ENCODE measurements around the gene KCNQ1OT1. TPM values are rescaled to one million over a fixed set of nuclear protein-coding genes. Genes with fewer than 3 reads are reported as not detected.

KCNQ1OT1 gene
- total RNA-seq, 1 donor from 2014 or later = 3.9 TPM

- Mint-ChIP-seq H3K27me3 (ENCODE audit: unreplicated experiment) (no peaks in the 10 kb centered on the region), H3K4me3 (ENCODE audit: unreplicated experiment) (no peak overlapping the region), H3K4me1 (ENCODE audit: unreplicated experiment) (peaks cover 9% of the 10 kb centered on the region), H3K27ac (ENCODE audit: unreplicated experiment) (no peak overlapping the region), H3K36me3 (ENCODE audit: unreplicated experiment) (no peaks in the 10 kb centered on the region), H3K9me3 (ENCODE audit: unreplicated experiment) (no peaks in the 10 kb centered on the region)
- TF ChIP-seq CTCF (IDR thresholded peaks at IDR 0.05) = no peak
- no peak for DNase-seq (ENCODE audit: extremely low spot score, unreplicated experiment)
Measured at GRCh38 chr11:2735053-2735589, 35.3 kb upstream of the KCNQ1OT1 start.

- DNase-seq (ENCODE audit: extremely low spot score, unreplicated experiment) = no peak
- no peaks in the 10 kb centered on the region for H3K9me3 Mint-ChIP-seq (ENCODE audit: unreplicated experiment)
- peaks cover 9% of the 10 kb centered on the region for H3K4me1 Mint-ChIP-seq (ENCODE audit: unreplicated experiment)
- TF ChIP-seq CTCF (IDR thresholded peaks at IDR 0.05) = no peak
- no peak overlapping the region for H3K27ac Mint-ChIP-seq (ENCODE audit: unreplicated experiment)
- no peak overlapping the region for H3K4me3 Mint-ChIP-seq (ENCODE audit: unreplicated experiment)
- H3K36me3 Mint-ChIP-seq (ENCODE audit: unreplicated experiment) = no peaks in the 10 kb centered on the region
- H3K27me3 Mint-ChIP-seq (ENCODE audit: unreplicated experiment) = no peaks in the 10 kb centered on the region
Measured at GRCh38 chr11:2734181-2735052, 34.6 kb upstream of the KCNQ1OT1 start.

- no peak overlapping the region for H3K27ac Mint-ChIP-seq (ENCODE audit: unreplicated experiment)
- peaks cover 1% of the 10 kb centered on the region for H3K27me3 Mint-ChIP-seq (ENCODE audit: unreplicated experiment)
- H3K4me3 Mint-ChIP-seq (ENCODE audit: unreplicated experiment) = no peak overlapping the region
- H3K4me1 Mint-ChIP-seq (ENCODE audit: unreplicated experiment) = peaks cover 9% of the 10 kb centered on the region
- H3K36me3 Mint-ChIP-seq (ENCODE audit: unreplicated experiment) = no peaks in the 10 kb centered on the region
- no peak for TF ChIP-seq CTCF (IDR thresholded peaks at IDR 0.05)
- no peaks in the 10 kb centered on the region for H3K9me3 Mint-ChIP-seq (ENCODE audit: unreplicated experiment)
- DNase-seq (ENCODE audit: extremely low spot score, unreplicated experiment) = no peak
Measured at GRCh38 chr11:2732940-2733628, 33.3 kb upstream of the KCNQ1OT1 start.

- no peak overlapping the region for H3K27ac Mint-ChIP-seq (ENCODE audit: unreplicated experiment)
- DNase-seq (ENCODE audit: extremely low spot score, unreplicated experiment) = no peak
- H3K4me1 Mint-ChIP-seq (ENCODE audit: unreplicated experiment) = peaks cover 3% of the 10 kb centered on the region
- H3K9me3 Mint-ChIP-seq (ENCODE audit: unreplicated experiment) = no peaks in the 10 kb centered on the region
- peaks cover 4% of the 10 kb centered on the region for H3K27me3 Mint-ChIP-seq (ENCODE audit: unreplicated experiment)
- no peaks in the 10 kb centered on the region for H3K36me3 Mint-ChIP-seq (ENCODE audit: unreplicated experiment)
- H3K4me3 Mint-ChIP-seq (ENCODE audit: unreplicated experiment) = no peak overlapping the region
- TF ChIP-seq CTCF (IDR thresholded peaks at IDR 0.05) = no peak
Measured at GRCh38 chr11:2732261-2732939, 32.6 kb upstream of the KCNQ1OT1 start.

Measured in osteocyte (in vitro differentiated cells).